ENCODE results near the gene GJB5.

- TF ChIP-seq CTCF (IDR thresholded peaks at IDR 0.05) (no peak), POLR2A (IDR thresholded peaks at IDR 0.05) (no peak), POLR2AphosphoS5 (IDR thresholded peaks at IDR 0.05) (no peak), EP300 (IDR thresholded peaks at IDR 0.05) (no peak)
Measured at GRCh38 chr1:34721646-34722355, 33.0 kb upstream of the GJB5 start.
